Right atrium auricular region (tissue), 2 donors: ENCODE data around the gene HOXC13. TPM values are rescaled to one million over a fixed set of nuclear protein-coding genes. Genes with fewer than 3 reads are reported as not detected.

ENCODE experiments used
- DNase-seq: peaks from one replicate; pipeline ENCODE4 v3.0.0-alpha.2; 2019; ENCODE audit warnings: low spot score
- H3K27ac ChIP-seq, 2 donors: fragments of 200-600 bp; sonication (generic); 1 replicate in 1 of 2; 2 replicates in 1 of 2; pipeline ENCODE4 v1.5.1; 2016 to 2019
- H3K27me3 ChIP-seq, 2 donors: fragments of 200-600 bp; sonication (generic); one replicate each; pipeline versions ENCODE4 v1.5.1 to v1.6.0; 2017 to 2019
- H3K36me3 ChIP-seq: fragments of 200-600 bp; sonication (generic); one replicate; pipeline ENCODE4 v1.5.1; 2016
- H3K4me1 ChIP-seq, 2 donors: fragments of 200-600 bp; sonication (generic); one replicate each; pipeline versions ENCODE4 v1.5.1 to v1.6.0; 2017 to 2019
- H3K4me3 ChIP-seq, 2 donors: fragments of 200-600 bp; sonication (generic); 1 replicate in 1 of 2; 2 replicates in 1 of 2; pipeline ENCODE4 v1.5.1; 2017 to 2019; ENCODE audit warnings: mild to moderate bottlenecking in 1 of 2, moderate library complexity in 1 of 2
- H3K9me3 ChIP-seq, 2 donors: fragments of 200-600 bp; sonication (generic); one replicate each; pipeline ENCODE4 v1.5.1; 2019
- CTCF ChIP-seq, 2 donors: fragments of 200-600 bp; sonication (generic); IDR thresholded peaks; one replicate each; pipeline ENCODE4 v1.5.1; 2019; ENCODE audit warnings: antibody characterized with exemption in 2 of 2
- total RNA-seq, 2 donors: library from RNA; depleted of rRNA; stranded (reverse); fragments of >200 nt; gene quantifications; one replicate each; pipeline ENCODE4 v1.1.0, GENCODE V29; 2016

HOXC13 gene
- total RNA-seq, 2 donors from 2014 or later = not detected

- Histone ChIP-seq H3K27me3 (peaks cover 73 to 74% of the 10 kb centered on the region in 2 donors), H3K9me3 (no peaks in the 10 kb centered on the region), H3K27ac (no peak overlapping the region), H3K4me1 (peaks cover 0 to 26% of the 10 kb centered on the region in 2 donors), H3K36me3 (no peaks in the 10 kb centered on the region), H3K4me3 (no peak overlapping the region)
- TF ChIP-seq CTCF (IDR thresholded peaks at IDR 0.05) = no peak
- DNase-seq = no peak
Observed at GRCh38 chr12:53983950-53984572, 45.4 kb downstream of the HOXC13 start.

GRCh38 chr12:53984901-53985691 lies 46.5 kb downstream of the HOXC13 start, which contains the start of gene HOXC10:
TSS of gene HOXC10 (plus strand) at chr12:53985146. CDS start at chr12:53985260, 114 bp downstream.
- H3K27ac ChIP-seq = no peak within 1 kb of the TSS
- DNase-seq = peak; percentile 79
- H3K4me1 ChIP-seq = peaks cover 0 to 28% of the 10 kb centered on the region in 2 donors
- peaks cover 74 to 84% of the 10 kb centered on the region in 2 donors for H3K27me3 ChIP-seq
- peak; percentile 26 to 65 for TF ChIP-seq CTCF (IDR thresholded peaks at IDR 0.05)
- no peaks in the 10 kb centered on the region for H3K9me3 ChIP-seq
- H3K4me3 ChIP-seq = peak within 1 kb of the TSS in 1 of 2 donors; percentile 28
- H3K36me3 ChIP-seq = no peaks in the 10 kb centered on the region

GRCh38 chr12:53985692-53985993 lies 47.0 kb downstream of the HOXC13 start:
- peaks cover 0 to 28% of the 10 kb centered on the region in 2 donors for H3K4me1 ChIP-seq
- TF ChIP-seq CTCF (IDR thresholded peaks at IDR 0.05) = no peak
- H3K9me3 ChIP-seq = no peaks in the 10 kb centered on the region
- peaks cover 78 to 89% of the 10 kb centered on the region in 2 donors for H3K27me3 ChIP-seq
- DNase-seq = no peak
- no peaks in the 10 kb centered on the region for H3K36me3 ChIP-seq
- H3K4me3 ChIP-seq = peak overlapping the region in 1 of 2 donors; percentile 1
- H3K27ac ChIP-seq = no peak overlapping the region

- DNase-seq = no peak
- TF ChIP-seq CTCF (IDR thresholded peaks at IDR 0.05) = no peak
- Histone ChIP-seq H3K36me3 (no peaks in the 10 kb centered on the region), H3K4me1 (peaks cover 0 to 28% of the 10 kb centered on the region in 2 donors), H3K9me3 (no peaks in the 10 kb centered on the region), H3K27me3 (peaks cover 80 to 94% of the 10 kb centered on the region in 2 donors), H3K4me3 (peak overlapping the region in 1 of 2 donors; percentile 1), H3K27ac (no peak overlapping the region)
Observed at GRCh38 chr12:53985994-53986685, 47.5 kb downstream of the HOXC13 start.

- no peak overlapping the region for H3K27ac ChIP-seq
- peaks cover 79 to 96% of the 10 kb centered on the region in 2 donors for H3K27me3 ChIP-seq
- no peak for TF ChIP-seq CTCF (IDR thresholded peaks at IDR 0.05)
- H3K36me3 ChIP-seq = no peaks in the 10 kb centered on the region
- no peak for DNase-seq
- no peak overlapping the region for H3K4me3 ChIP-seq
- H3K4me1 ChIP-seq = peaks cover 0 to 28% of the 10 kb centered on the region in 2 donors
- H3K9me3 ChIP-seq = no peaks in the 10 kb centered on the region
Observed at GRCh38 chr12:53986686-53987483, 48.3 kb downstream of the HOXC13 start.
